ENCODE results near the gene HHAT.

Gene HHAT

GRCh38 chr1:210551899-210552298 lies 223.2 kb downstream of the HHAT start:
- no peak overlapping the region for H3K4me3 ChIP-seq (ENCODE audit: low read depth, low read length)
- TF ChIP-seq MAX (IDR thresholded peaks at IDR 0.05; ENCODE audit: low read depth, low read length) (no peak), POLR2A (IDR thresholded peaks at IDR 0.05; ENCODE audit: extremely low read depth, insufficient read length) (no peak), CTCF (IDR thresholded peaks at IDR 0.05; ENCODE audit: low read depth, low read length) (no peak), MYC (IDR thresholded peaks at IDR 0.05; ENCODE audit: low read depth, low read length) (no peak)
- no peak for DNase-seq (ENCODE audit: low read depth)

- TF ChIP-seq POLR2A (IDR thresholded peaks at IDR 0.05; ENCODE audit: extremely low read depth, insufficient read length) (no peak), MAX (IDR thresholded peaks at IDR 0.05; ENCODE audit: low read depth, low read length) (no peak), MYC (IDR thresholded peaks at IDR 0.05; ENCODE audit: low read depth, low read length) (no peak), CTCF (IDR thresholded peaks at IDR 0.05; ENCODE audit: low read depth, low read length) (no peak)
- no peak overlapping the region for H3K4me3 ChIP-seq (ENCODE audit: low read depth, low read length)
- no peak for DNase-seq (ENCODE audit: low read depth)
Observed at GRCh38 chr1:210553711-210554110, 225.0 kb downstream of the HHAT start.

GRCh38 chr1:210554382-210554781 lies 225.7 kb downstream of the HHAT start:
- H3K4me3 ChIP-seq (ENCODE audit: low read depth, low read length), result no peak overlapping the region
- no peak for DNase-seq (ENCODE audit: low read depth)

GRCh38 chr1:210556475-210556874 lies 227.8 kb downstream of the HHAT start:
- DNase-seq (ENCODE audit: low read depth), result no peak
- H3K4me3 ChIP-seq (ENCODE audit: low read depth, low read length), result no peak overlapping the region
- TF ChIP-seq MAX (IDR thresholded peaks at IDR 0.05; ENCODE audit: low read depth, low read length), result no peak
- no peak for TF ChIP-seq MYC (IDR thresholded peaks at IDR 0.05; ENCODE audit: low read depth, low read length)
- TF ChIP-seq CTCF (IDR thresholded peaks at IDR 0.05; ENCODE audit: low read depth, low read length), result no peak
- no peak for TF ChIP-seq POLR2A (IDR thresholded peaks at IDR 0.05; ENCODE audit: extremely low read depth, insufficient read length)

More at GRCh38 chr1:210554382-210554781, 225.7 kb downstream of the HHAT start:
- no peak for TF ChIP-seq POLR2A (IDR thresholded peaks at IDR 0.05; ENCODE audit: extremely low read depth, insufficient read length)
- no peak for TF ChIP-seq CTCF (IDR thresholded peaks at IDR 0.05; ENCODE audit: low read depth, low read length)
- TF ChIP-seq MAX (IDR thresholded peaks at IDR 0.05; ENCODE audit: low read depth, low read length), result no peak
- no peak for TF ChIP-seq MYC (IDR thresholded peaks at IDR 0.05; ENCODE audit: low read depth, low read length)

GRCh38 chr1:210557426-210558077 lies 228.8 kb downstream of the HHAT start:
- TF ChIP-seq MYC (IDR thresholded peaks at IDR 0.05; ENCODE audit: low read depth, low read length) (no peak), CTCF (IDR thresholded peaks at IDR 0.05; ENCODE audit: low read depth, low read length) (no peak), POLR2A (IDR thresholded peaks at IDR 0.05; ENCODE audit: extremely low read depth, insufficient read length) (no peak), MAX (IDR thresholded peaks at IDR 0.05; ENCODE audit: low read depth, low read length) (no peak)
- H3K4me3 ChIP-seq (ENCODE audit: low read depth, low read length), result no peak overlapping the region
- DNase-seq (ENCODE audit: low read depth), result no peak
